ENCODE measurements around the gene CACNA1C. TPM values are rescaled to one million over a fixed set of nuclear protein-coding genes. Genes with fewer than 3 reads are reported as not detected.

CACNA1C gene
- total and polyA plus RNA-seq, 2 donors (not counting 1 experiment from before 2014, with no cell fraction given), result 7.6 to 11.4 TPM

GRCh38 chr12:2631653-2632350 lies 579.0 kb downstream of the CACNA1C start:
- no peak for DNase-seq (ENCODE audit: low read depth in 2 of 2)
- no peak overlapping the region for H2AFZ ChIP-seq (ENCODE audit: low read length)
- TF ChIP-seq EZH2 (IDR thresholded peaks at IDR 0.05; ENCODE audit: low read length, missing control alignments) (no peak), CTCF (conservative IDR thresholded peaks at IDR 0.05 in 1 of 2, IDR thresholded peaks at IDR 0.05 in 1 of 2; ENCODE audit: low read depth in 1 of 2, low read length in 2 of 2) (no peak)
- no peaks in the 10 kb centered on the region for H3K4me1 ChIP-seq (ENCODE audit: control insufficient read depth, extremely low read depth, insufficient read depth, low read length)
- H3K36me3 ChIP-seq (ENCODE audit: control insufficient read depth, insufficient read depth, low read length), result no peaks in the 10 kb centered on the region
- H3K4me3 ChIP-seq (replicated peaks in 1 of 4; ENCODE audit: control extremely low read depth in 1 of 4, insufficient read depth in 1 of 4, low read depth in 3 of 4, low read length in 4 of 4), result no peak overlapping the region
- H3K79me2 ChIP-seq (ENCODE audit: control insufficient read depth, insufficient read depth, low read length), result no peaks in the 10 kb centered on the region
- H3K9me3 ChIP-seq (ENCODE audit: control insufficient read depth, insufficient read depth, low read depth, low read length), result no peaks in the 10 kb centered on the region
- H3K27ac ChIP-seq (ENCODE audit: insufficient read depth, low read length), result no peak overlapping the region
- H3K27me3 ChIP-seq (ENCODE audit: control insufficient read depth, insufficient read depth, low read length), result no peaks in the 10 kb centered on the region
- no peaks in the 10 kb centered on the region for H4K20me1 ChIP-seq (ENCODE audit: control insufficient read depth, extremely low read depth, insufficient read depth, low read length)
- no peak overlapping the region for H3K4me2 ChIP-seq (ENCODE audit: extremely low read depth, insufficient read depth, low read length)
- H3K9ac ChIP-seq (ENCODE audit: insufficient read depth, low read length), result no peak overlapping the region

GRCh38 chr12:2633176-2633824 lies 580.5 kb downstream of the CACNA1C start:
- no peak for TF ChIP-seq EZH2 (IDR thresholded peaks at IDR 0.05; ENCODE audit: low read length, missing control alignments)
- TF ChIP-seq CTCF (conservative IDR thresholded peaks at IDR 0.05 in 1 of 2, IDR thresholded peaks at IDR 0.05 in 1 of 2; ENCODE audit: low read depth in 1 of 2, low read length in 2 of 2), result no peak
- no peaks in the 10 kb centered on the region for H3K4me1 ChIP-seq (ENCODE audit: control insufficient read depth, extremely low read depth, insufficient read depth, low read length)
- H4K20me1 ChIP-seq (ENCODE audit: control insufficient read depth, extremely low read depth, insufficient read depth, low read length), result no peaks in the 10 kb centered on the region
- DNase-seq (ENCODE audit: low read depth in 2 of 2), result no peak
- no peaks in the 10 kb centered on the region for H3K27me3 ChIP-seq (ENCODE audit: control insufficient read depth, insufficient read depth, low read length)
- no peak overlapping the region for H3K4me3 ChIP-seq (replicated peaks in 1 of 4; ENCODE audit: control extremely low read depth in 1 of 4, insufficient read depth in 1 of 4, low read depth in 3 of 4, low read length in 4 of 4)
- no peak overlapping the region for H2AFZ ChIP-seq (ENCODE audit: low read length)
- H3K9me3 ChIP-seq (ENCODE audit: control insufficient read depth, insufficient read depth, low read depth, low read length), result no peaks in the 10 kb centered on the region
- H3K36me3 ChIP-seq (ENCODE audit: control insufficient read depth, insufficient read depth, low read length), result no peaks in the 10 kb centered on the region
- no peaks in the 10 kb centered on the region for H3K79me2 ChIP-seq (ENCODE audit: control insufficient read depth, insufficient read depth, low read length)
- H3K27ac ChIP-seq (ENCODE audit: insufficient read depth, low read length), result no peak overlapping the region
- H3K4me2 ChIP-seq (ENCODE audit: extremely low read depth, insufficient read depth, low read length), result no peak overlapping the region
- no peak overlapping the region for H3K9ac ChIP-seq (ENCODE audit: insufficient read depth, low read length)

- no peak overlapping the region for H3K4me3 ChIP-seq (replicated peaks in 1 of 4; ENCODE audit: control extremely low read depth in 1 of 4, insufficient read depth in 1 of 4, low read depth in 3 of 4, low read length in 4 of 4)
- no peaks in the 10 kb centered on the region for H4K20me1 ChIP-seq (ENCODE audit: control insufficient read depth, extremely low read depth, insufficient read depth, low read length)
- H3K27me3 ChIP-seq (ENCODE audit: control insufficient read depth, insufficient read depth, low read length), result no peaks in the 10 kb centered on the region
- DNase-seq (ENCODE audit: low read depth in 2 of 2), result no peak
- no peaks in the 10 kb centered on the region for H3K4me1 ChIP-seq (ENCODE audit: control insufficient read depth, extremely low read depth, insufficient read depth, low read length)
- H3K4me2 ChIP-seq (ENCODE audit: extremely low read depth, insufficient read depth, low read length), result no peak overlapping the region
- no peaks in the 10 kb centered on the region for H3K9me3 ChIP-seq (ENCODE audit: control insufficient read depth, insufficient read depth, low read depth, low read length)
- no peaks in the 10 kb centered on the region for H3K79me2 ChIP-seq (ENCODE audit: control insufficient read depth, insufficient read depth, low read length)
- H3K9ac ChIP-seq (ENCODE audit: insufficient read depth, low read length), result no peak overlapping the region
- no peak overlapping the region for H2AFZ ChIP-seq (ENCODE audit: low read length)
- H3K36me3 ChIP-seq (ENCODE audit: control insufficient read depth, insufficient read depth, low read length), result no peaks in the 10 kb centered on the region
- TF ChIP-seq EZH2 (IDR thresholded peaks at IDR 0.05; ENCODE audit: low read length, missing control alignments) (no peak), CTCF (conservative IDR thresholded peaks at IDR 0.05 in 1 of 2, IDR thresholded peaks at IDR 0.05 in 1 of 2; ENCODE audit: low read depth in 1 of 2, low read length in 2 of 2) (no peak)
- H3K27ac ChIP-seq (ENCODE audit: insufficient read depth, low read length), result no peak overlapping the region
Measured at GRCh38 chr12:2633825-2634200, 581.0 kb downstream of the CACNA1C start.
